Measurements from ENCODE around the gene PDE9A. TPM values are rescaled to one million over a fixed set of nuclear protein-coding genes. Genes with fewer than 3 reads are reported as not detected.
A peak's percentile ranks its signal among the peaks of the same experiment; 100 is the strongest.

PDE9A gene
- total RNA-seq, 2 donors from 2014 or later = 11.8 to 19.3 TPM

DNA sequence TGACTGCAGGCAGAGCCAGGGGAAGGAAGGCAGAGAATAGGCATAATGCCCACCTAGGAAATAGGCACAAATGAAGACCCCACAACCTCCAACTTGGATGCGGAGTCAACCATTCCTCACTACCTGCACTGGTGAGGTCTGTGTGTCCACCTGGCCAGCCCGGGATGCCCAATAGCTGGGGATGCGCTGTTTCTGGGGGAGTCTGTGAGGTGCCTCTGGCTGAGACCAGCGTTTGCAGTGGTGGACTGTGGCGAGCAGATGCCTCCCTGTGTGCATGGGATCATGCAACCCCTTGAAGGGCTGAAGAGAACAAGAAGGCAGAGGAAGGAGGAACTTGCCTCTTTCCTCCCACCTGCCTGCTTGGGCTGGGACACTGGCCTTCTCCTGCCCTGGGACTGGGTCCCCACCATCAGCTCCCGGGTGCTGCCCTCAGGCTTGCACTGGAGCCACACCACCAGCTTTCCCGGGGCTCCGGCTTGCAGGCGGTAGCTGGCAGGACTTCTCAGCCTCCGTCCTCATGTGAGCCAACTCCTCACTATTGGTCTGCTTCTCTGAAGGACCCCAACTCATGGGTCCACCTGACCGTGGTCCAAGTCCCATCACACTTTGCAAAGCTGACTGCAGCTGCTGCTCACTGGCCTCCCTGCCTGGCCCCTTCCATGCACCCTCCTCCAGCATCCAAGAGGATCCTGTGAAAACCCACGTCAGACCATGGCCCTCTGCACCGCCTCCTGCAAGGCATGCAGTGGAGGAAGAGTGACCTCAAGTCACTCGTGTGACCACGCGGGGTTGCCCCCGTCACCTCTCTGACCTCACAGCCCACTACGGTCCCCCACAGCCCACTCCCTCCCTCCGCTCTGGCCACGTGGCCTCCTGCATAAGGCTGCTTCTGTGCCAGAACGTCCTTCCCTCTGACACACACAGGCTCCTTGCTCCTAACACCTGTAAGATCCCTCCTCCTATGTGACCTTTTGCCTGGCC is 2.7 kb upstream of the PDE9A start:
- H3K36me3 Mint-ChIP-seq (ENCODE audit: insufficient read depth in 2 of 2) = no peaks in the 10 kb centered on the region
- ATAC-seq (replicated peaks in 1 of 2) (no peak), DNase-seq (no peak)
- H3K4me3 Mint-ChIP-seq = no peak overlapping the region
- H3K27ac Mint-ChIP-seq = no peak overlapping the region
- peaks cover 5% of the 10 kb centered on the region for H3K27me3 Mint-ChIP-seq (ENCODE audit: low read depth)
- H3K4me1 Mint-ChIP-seq (ENCODE audit: low read depth) = peaks cover 14% of the 10 kb centered on the region
- H3K9me3 Mint-ChIP-seq = no peaks in the 10 kb centered on the region

DNA sequence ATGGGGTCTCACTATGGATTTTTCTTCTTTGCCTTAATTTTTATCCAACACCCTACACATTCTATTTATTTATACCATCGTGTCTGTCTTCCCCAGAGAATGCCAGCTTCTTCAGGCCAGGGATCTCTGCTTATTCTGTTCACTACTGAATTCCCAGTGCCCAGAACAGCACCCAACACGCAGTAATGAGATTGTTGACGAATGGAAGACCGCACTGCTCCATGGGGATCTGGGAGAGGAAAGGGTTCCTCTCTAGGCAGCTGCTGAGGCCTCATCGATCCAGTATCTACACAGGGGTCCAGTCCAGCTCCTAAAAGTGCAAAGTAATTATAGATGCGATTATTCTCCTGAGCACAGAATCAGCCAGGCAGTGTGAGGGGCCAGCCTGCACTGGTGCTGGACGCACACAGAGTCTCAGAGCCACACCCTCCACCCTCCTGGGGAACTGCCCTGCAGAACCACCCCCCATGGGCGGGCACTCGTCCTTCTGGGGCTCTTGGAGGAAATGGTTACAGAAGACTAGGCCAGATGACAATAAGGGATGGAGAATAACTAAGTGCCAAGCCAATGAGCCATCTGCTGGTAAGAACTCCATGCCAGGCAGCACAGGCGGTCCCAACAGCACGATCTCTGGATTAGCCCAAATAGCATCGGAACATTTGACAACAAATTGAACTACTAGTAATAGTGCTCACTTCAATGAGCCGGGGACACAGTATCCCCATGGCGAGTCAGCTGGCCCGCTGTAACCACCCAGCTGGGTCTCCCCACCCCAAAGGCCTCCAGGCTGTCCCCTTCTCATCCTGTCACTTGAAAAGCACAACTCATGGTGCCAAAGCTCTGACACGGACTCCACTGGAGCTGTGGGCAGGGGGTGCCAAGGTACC is 1.7 kb upstream of the PDE9A start:
- DNase-seq = no peak
- peaks cover 5% of the 10 kb centered on the region for H3K27me3 Mint-ChIP-seq (ENCODE audit: low read depth)
- no peaks in the 10 kb centered on the region for H3K9me3 Mint-ChIP-seq
- no peak for ATAC-seq (replicated peaks in 1 of 2)
- no peak overlapping the region for H3K27ac Mint-ChIP-seq
- H3K4me1 Mint-ChIP-seq (ENCODE audit: low read depth) = peaks cover 16% of the 10 kb centered on the region
- H3K36me3 Mint-ChIP-seq (ENCODE audit: insufficient read depth in 2 of 2) = no peaks in the 10 kb centered on the region
- peak overlapping the region in 1 of 2 donors; percentile 90 for H3K4me3 Mint-ChIP-seq

DNA sequence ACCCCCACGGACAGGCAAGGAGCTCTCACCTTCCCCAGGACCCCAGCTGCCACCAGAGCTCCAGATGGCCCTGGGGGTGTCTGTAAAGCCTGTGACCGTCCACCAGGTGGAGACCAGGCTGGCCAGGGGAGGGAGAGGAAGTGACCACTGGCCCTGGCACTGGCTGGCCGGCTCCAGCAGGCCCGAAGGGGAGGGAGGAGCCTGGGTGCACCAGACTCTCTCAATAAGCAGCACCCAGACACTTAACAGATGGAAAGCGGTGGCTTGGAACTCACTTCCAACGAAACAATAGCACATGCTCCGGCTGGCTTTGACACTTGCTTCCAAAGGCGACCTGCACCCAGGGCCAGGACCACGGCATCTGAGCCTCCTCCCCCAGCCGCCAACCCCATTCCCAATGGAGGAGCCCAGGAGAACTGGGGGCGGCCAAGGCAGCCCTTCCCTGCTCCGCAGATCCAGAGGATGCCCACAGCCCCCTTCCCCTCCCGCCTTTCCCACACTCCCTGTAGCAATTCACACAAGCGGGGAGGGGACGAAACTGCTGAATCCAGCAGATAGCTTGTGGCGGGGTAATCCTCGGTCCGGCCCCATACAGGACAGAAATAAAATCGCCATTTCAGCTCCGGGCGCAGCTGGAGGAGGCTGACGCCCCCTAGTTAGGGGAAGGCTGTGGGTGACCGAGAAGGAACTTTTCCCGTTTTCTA is 742 bp upstream of the PDE9A start:
- H3K4me1 Mint-ChIP-seq (ENCODE audit: low read depth) = peaks cover 16% of the 10 kb centered on the region
- DNase-seq (no peak), ATAC-seq (replicated peaks in 1 of 2) (no peak)
- no peak overlapping the region for H3K27ac Mint-ChIP-seq
- H3K9me3 Mint-ChIP-seq = no peaks in the 10 kb centered on the region
- peak overlapping the region; percentile 70 to 90 for H3K4me3 Mint-ChIP-seq
- H3K27me3 Mint-ChIP-seq (ENCODE audit: low read depth) = peaks cover 5% of the 10 kb centered on the region
- H3K36me3 Mint-ChIP-seq (ENCODE audit: insufficient read depth in 2 of 2) = no peaks in the 10 kb centered on the region

DNA sequence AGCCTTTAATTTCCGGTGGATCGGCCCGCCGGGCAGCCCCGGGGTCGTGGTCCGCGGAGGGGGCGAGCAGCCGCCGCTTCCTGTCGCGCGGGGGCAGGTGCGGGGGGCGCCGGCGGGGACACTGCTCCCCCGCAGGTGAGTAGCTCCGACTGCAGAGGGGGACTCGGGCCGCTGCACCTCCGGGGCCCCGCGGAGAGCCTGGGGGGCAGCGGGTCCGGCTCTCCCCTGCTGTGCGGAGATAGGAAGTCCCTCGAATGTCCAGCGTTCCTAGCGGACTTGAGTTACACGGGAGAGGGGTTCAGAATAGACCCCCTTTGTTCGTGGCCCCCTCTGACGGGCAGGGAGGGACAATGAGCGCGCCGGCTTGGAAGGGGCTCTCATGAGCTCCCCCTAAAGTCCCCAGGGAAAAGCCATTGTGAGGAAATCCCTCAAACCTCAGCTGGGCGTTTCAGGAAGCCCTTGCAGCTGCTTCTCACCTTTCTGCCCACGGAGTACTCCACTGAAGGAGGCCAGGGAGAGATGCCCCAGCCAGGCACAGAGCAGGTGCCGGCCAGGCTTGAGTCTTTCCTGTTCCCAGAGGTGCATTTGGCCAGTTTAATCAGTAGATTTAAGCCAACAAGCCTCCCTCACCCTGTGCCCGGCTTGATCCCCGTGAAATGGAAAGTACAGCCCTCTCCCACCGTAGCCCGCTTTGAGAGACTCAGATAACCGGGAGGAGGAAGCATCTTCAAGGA is 925 bp downstream of the PDE9A start:
- Mint-ChIP-seq H3K4me3 (peak overlapping the region; percentile 33 to 76), H3K36me3 (ENCODE audit: insufficient read depth in 2 of 2) (no peaks in the 10 kb centered on the region), H3K9me3 (no peaks in the 10 kb centered on the region), H3K27me3 (ENCODE audit: low read depth) (peaks cover 5% of the 10 kb centered on the region), H3K4me1 (ENCODE audit: low read depth) (peaks cover 16% of the 10 kb centered on the region), H3K27ac (no peak overlapping the region)
- DNase-seq = peak; percentile 25 to 47
- peak; percentile 37 to 52 for ATAC-seq (replicated peaks in 1 of 2)

DNA sequence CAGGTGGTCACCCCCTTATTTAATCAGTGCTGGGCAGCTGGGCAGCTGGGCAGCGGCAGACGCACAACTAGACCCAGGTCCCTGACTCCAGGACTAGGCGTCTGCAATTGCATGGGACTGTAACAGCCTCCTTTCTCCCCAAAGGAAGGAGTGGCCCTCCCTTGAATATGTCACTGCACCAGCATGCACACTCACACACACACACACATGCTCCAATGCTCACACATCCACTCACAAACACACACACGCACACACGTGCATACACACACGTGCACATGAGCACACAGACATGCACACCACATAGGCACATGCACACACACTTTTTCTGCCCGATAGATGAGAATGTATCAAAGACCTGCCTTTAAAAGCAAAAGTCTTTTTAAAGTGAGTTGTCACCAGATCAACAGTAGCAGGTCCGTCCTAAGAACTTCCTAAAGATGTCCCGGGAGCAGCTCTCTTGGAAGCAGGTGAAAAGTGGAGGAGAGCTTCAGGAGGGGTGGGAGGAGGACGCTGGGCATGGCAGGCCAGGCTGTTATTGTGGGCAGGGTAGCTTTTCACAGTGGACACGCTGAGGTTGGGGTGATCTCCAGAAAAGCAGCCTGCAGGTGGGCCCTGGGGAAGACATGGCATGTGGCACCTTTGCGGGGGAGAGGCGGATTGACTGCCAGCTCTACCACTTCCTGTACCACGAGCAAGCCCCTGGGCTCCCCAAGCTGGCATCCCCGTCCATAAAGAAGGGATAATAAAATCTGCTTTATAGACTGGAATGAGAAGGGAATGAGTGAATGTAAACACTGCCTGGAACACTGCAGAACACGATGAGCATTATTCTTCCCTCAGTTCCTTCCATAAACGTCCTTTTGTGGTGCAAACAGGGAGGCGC is 1.7 kb downstream of the PDE9A start:
- no peak for ATAC-seq (replicated peaks in 1 of 2)
- peak; percentile 10 to 11 for DNase-seq
- H3K36me3 Mint-ChIP-seq (ENCODE audit: insufficient read depth in 2 of 2) = no peaks in the 10 kb centered on the region

DNA sequence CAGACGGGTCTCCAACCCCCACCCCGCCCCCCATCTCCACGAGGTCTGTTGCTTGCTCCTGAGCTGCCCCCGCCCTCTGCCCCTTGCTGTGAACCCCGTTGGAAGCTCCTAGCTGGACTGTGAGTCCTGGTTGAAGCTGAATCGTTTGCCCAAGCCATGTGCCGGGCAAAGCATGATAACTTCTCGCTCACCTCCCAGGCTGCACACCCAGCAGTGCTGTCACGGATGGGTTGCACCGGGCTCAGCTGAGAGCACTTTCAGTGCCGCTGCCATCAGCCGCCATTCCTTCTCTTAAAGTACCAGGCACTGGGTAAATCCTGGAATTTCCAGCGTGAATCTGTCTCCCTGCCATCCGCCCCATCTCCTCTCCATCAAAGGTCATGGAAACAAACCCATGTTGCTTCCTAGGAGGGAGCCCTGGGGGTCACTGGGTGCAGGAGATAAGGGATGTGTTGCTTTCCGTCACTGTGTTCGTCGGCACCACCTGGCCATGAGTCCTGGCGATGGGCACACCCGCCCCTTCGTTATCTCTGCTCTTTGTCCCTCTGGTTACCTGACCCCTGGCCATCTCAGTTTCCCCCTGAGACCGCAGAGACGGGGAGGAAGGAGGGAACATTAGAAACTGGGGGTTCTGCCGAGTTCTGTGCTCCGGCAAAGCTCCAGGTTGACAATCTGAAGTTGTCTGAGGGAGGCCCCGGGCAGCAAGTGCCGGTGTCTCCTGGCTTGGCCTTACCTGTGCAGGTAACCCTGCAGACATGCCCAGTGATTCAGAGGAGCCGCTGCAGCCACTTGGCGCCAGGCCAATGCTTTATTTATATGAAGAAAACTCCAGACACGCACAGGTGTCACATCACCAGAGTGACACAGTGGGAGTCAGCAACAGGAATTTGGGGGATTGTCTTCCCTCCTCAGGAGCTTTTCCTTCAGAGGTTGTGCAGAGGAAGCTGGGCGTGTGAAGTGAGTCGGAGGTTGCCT is 2.7 kb downstream of the PDE9A start:
- H3K9me3 Mint-ChIP-seq = no peaks in the 10 kb centered on the region
- no peak for DNase-seq
- no peak overlapping the region for H3K27ac Mint-ChIP-seq
- ATAC-seq (replicated peaks in 1 of 2) = no peak
- peaks cover 16% of the 10 kb centered on the region for H3K4me1 Mint-ChIP-seq (ENCODE audit: low read depth)
- H3K4me3 Mint-ChIP-seq = peak overlapping the region; percentile 29 to 32
- H3K27me3 Mint-ChIP-seq (ENCODE audit: low read depth) = peaks cover 5% of the 10 kb centered on the region
- no peaks in the 10 kb centered on the region for H3K36me3 Mint-ChIP-seq (ENCODE audit: insufficient read depth in 2 of 2)

More for the DNA sequence above, 1.7 kb downstream of the PDE9A start:
- H3K27me3 Mint-ChIP-seq (ENCODE audit: low read depth) = peaks cover 5% of the 10 kb centered on the region
- peaks cover 16% of the 10 kb centered on the region for H3K4me1 Mint-ChIP-seq (ENCODE audit: low read depth)
- no peaks in the 10 kb centered on the region for H3K9me3 Mint-ChIP-seq
- H3K27ac Mint-ChIP-seq = no peak overlapping the region
- H3K4me3 Mint-ChIP-seq = peak overlapping the region; percentile 33 to 76

DNA sequence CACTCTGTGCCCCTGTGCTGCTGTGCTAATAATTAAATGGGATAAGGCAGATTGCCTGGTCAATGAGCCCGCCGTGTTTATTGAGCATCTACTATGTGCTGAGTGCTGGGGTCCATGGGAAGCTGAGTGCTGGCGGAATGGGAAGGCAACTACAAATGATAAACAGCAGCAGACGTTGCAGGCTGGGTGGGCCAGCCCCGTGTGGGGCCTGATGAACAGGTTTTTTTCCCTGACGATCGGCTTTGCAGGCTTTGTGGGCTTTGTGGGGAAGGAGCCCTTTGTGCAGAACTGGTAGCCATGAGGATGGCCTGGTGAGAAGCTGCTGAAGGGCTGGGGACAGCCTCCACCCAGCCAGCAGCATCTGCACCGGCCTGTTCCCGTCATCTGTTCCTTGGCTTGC is 3.5 kb downstream of the PDE9A start:
- Mint-ChIP-seq H3K4me1 (ENCODE audit: low read depth) (peaks cover 16% of the 10 kb centered on the region), H3K27me3 (ENCODE audit: low read depth) (peaks cover 5% of the 10 kb centered on the region), H3K4me3 (no peak overlapping the region), H3K27ac (no peak overlapping the region), H3K36me3 (ENCODE audit: insufficient read depth in 2 of 2) (no peaks in the 10 kb centered on the region), H3K9me3 (no peaks in the 10 kb centered on the region)
- DNase-seq (no peak), ATAC-seq (replicated peaks in 1 of 2) (no peak)

DNA sequence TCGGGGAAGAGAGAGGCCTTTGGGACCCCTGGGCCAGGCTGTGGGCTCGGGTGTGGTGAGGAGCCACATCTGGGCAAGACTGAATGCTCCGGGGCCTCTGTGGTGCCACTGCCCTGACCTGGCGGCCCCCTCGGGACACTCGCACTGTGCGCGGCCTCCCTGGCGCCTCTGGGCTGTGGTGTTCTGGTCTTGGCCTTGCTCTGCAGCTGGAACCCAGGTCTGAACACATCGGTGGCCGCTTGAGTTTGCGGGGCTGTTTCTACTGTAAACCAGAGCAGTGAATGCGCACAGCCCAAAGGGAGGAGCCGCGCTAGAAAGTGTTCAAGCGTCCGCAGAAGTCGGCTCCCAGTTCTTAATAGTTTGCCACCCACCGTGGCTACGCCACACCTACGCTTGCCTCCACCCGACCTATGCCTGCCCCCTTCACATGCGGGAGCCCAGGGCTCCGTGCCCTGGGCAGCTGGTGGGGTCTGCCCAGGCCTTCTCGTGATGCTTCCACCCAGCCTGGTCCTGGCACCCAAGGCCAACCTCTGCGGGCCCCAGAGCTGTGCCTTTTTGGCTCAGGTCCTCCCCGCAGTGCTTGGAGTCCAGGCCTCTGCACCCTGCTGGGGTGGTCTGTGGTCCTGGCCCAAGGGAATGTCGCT is 4.4 kb downstream of the PDE9A start:
- H3K27ac Mint-ChIP-seq = no peak overlapping the region
- ATAC-seq (replicated peaks in 1 of 2) = no peak
- no peaks in the 10 kb centered on the region for H3K9me3 Mint-ChIP-seq
- peaks cover 16% of the 10 kb centered on the region for H3K4me1 Mint-ChIP-seq (ENCODE audit: low read depth)
- no peaks in the 10 kb centered on the region for H3K36me3 Mint-ChIP-seq (ENCODE audit: insufficient read depth in 2 of 2)
- H3K4me3 Mint-ChIP-seq = no peak overlapping the region
- DNase-seq = no peak
- peaks cover 4% of the 10 kb centered on the region for H3K27me3 Mint-ChIP-seq (ENCODE audit: low read depth)

DNA sequence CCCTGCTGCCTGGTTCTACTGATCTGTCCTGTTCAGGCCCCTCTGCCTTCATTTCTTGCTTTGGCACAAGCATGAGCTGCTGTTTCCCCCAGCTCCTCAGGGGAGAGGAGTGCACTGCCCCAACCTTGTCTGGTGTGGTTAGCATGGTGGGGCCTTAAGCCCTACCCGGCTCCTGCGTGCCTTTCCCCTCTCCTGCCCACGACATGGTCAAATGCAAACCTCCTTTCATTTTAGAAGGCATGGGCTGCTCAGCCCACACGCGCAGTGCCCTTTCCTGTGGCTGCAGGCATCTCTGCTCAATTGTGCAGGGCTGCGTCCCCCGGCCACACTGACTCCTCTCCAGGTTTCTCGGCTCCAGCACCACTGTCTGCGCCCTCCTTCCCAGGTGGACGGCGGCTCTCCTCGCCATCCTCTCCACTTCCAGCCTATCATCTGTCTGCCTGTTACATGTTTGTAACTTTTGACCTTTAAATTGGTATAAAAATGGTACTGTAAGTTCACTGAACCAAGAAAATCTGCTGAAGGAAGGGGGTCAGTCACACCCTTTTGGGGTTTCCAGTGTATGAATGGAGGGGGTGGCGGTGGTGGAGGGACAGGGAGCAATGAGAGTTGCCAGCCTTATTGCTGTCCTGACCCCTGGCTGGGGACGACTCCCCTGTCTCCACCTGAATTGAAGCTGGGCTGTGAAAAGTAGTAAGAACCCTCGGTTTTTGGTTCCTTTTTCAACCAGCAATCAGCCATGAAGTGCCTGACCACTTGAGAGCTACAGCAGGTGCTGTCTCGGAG is 5.1 kb downstream of the PDE9A start:
- H3K9me3 Mint-ChIP-seq = no peaks in the 10 kb centered on the region
- ATAC-seq (replicated peaks in 1 of 2) (no peak), DNase-seq (no peak)
- H3K4me3 Mint-ChIP-seq = no peak overlapping the region
- no peak overlapping the region for H3K27ac Mint-ChIP-seq
- no peaks in the 10 kb centered on the region for H3K27me3 Mint-ChIP-seq (ENCODE audit: low read depth)
- H3K4me1 Mint-ChIP-seq (ENCODE audit: low read depth) = peaks cover 16% of the 10 kb centered on the region
- no peaks in the 10 kb centered on the region for H3K36me3 Mint-ChIP-seq (ENCODE audit: insufficient read depth in 2 of 2)
